HepG2 (cell line): Measurements from ENCODE around the gene TUT4. TPM values are rescaled to one million over a fixed set of nuclear protein-coding genes. Genes with fewer than 3 reads are reported as not detected.

ENCODE experiments used
- FOXC1 ChIP-seq: sonication (generic); formaldehyde crosslinking; IDR thresholded peaks from 2 replicates; pipeline ENCODE4 v1.8.0; 2022; ENCODE audit warnings: mild to moderate bottlenecking, missing genetic modification reagents, borderline replicate concordance
- IRX3 ChIP-seq: sonication (generic); formaldehyde crosslinking; IDR thresholded peaks from 2 replicates; pipeline ENCODE4 v1.8.1; 2023; ENCODE audit warnings: mild to moderate bottlenecking, low read depth, missing genetic modification reagents, borderline replicate concordance
- MAZ ChIP-seq, 2 experiments: sonication (generic) in 1 of 2; formaldehyde crosslinking in 1 of 2; IDR thresholded peaks; 2 replicates each; pipeline versions ENCODE4 v1.5.0 to v1.6.1; 2012 to 2020; ENCODE audit warnings: low read depth in 2 of 2, mild to moderate bottlenecking in 2 of 2, borderline replicate concordance in 1 of 2, improper control_type of control experiment in 1 of 2, low read length in 1 of 2, missing genetic modification reagents in 1 of 2, moderate library complexity in 1 of 2
- MTF1 ChIP-seq: sonication (generic); formaldehyde crosslinking; IDR thresholded peaks from 2 replicates; pipeline ENCODE4 v1.5.0; 2020; ENCODE audit warnings: missing genetic modification reagents
- POLR2G ChIP-seq: fragments of 200-400 bp; formaldehyde crosslinking; IDR thresholded peaks from 2 replicates; pipeline ENCODE4 v1.6.1; 2018; ENCODE audit warnings: mild to moderate bottlenecking, low read depth, low read length, moderate library complexity
- SIN3A ChIP-seq: IDR thresholded peaks from 2 replicates; pipeline ENCODE4 v1.6.1; 2011; ENCODE audit warnings: low read depth, mild to moderate bottlenecking, control low read depth, low read length, borderline replicate concordance
- TCF7L2 ChIP-seq: IDR thresholded peaks from 2 replicates; pipeline ENCODE4 v1.6.1; 2011; ENCODE audit warnings: mild to moderate bottlenecking, low read depth, low read length, moderate library complexity
- YY1 ChIP-seq: IDR thresholded peaks from 2 replicates; pipeline ENCODE4 v1.6.1; 2011; ENCODE audit warnings: low read length, low read depth, moderate library complexity, mild to moderate bottlenecking; ENCODE audit not compliant: insufficient read depth, insufficient replicate concordance
- ZNF567 ChIP-seq: sonication (generic); formaldehyde crosslinking; IDR thresholded peaks from 2 replicates; pipeline ENCODE4 v1.8.1; 2023; ENCODE audit warnings: mild to moderate bottlenecking, missing genetic modification reagents, borderline replicate concordance
- ZNF605 ChIP-seq: sonication (generic); formaldehyde crosslinking; IDR thresholded peaks from 2 replicates; pipeline ENCODE4 v1.8.0; 2022; ENCODE audit warnings: mild to moderate bottlenecking, missing genetic modification reagents
- ZNF768 ChIP-seq: sonication (generic); formaldehyde crosslinking; IDR thresholded peaks from 2 replicates; pipeline ENCODE4 v1.4.0; 2020; ENCODE audit warnings: missing genetic modification reagents
- ZNF792 ChIP-seq: IDR thresholded peaks from 2 replicates; pipeline ENCODE4 v1.6.1; 2016
- ZNF878 ChIP-seq: sonication (generic); formaldehyde crosslinking; IDR thresholded peaks from 2 replicates; pipeline ENCODE4 v1.8.1; 2023; ENCODE audit warnings: mild to moderate bottlenecking, missing genetic modification reagents, moderate library complexity
- ZNF891 ChIP-seq: sonication (generic); formaldehyde crosslinking; IDR thresholded peaks from 2 replicates; pipeline ENCODE4 v1.5.0; 2020; ENCODE audit warnings: mild to moderate bottlenecking, missing genetic modification reagents
- polyA plus RNA-seq, 8 experiments: library from polyadenylated mRNA; depleted of rRNA in 3 of 8; stranded (reverse) in 7 of 8; unstranded in 1 of 8; fragments of >200 nt; fragmentation: Illumina TruSeq in 4 of 8; extraction: Trizol in 4 of 8; gene quantifications; 2 replicates each; pipeline versions ENCODE4 v1.2.1 to v1.2.3, GENCODE V29; 2011 to 2016; ENCODE audit warnings: low read depth in 4 of 8, missing spikeins in 1 of 8, mixed read lengths in 1 of 8; ENCODE audit not compliant: insufficient read depth in 1 of 8
- total RNA-seq, 5 experiments: library from RNA; depleted of rRNA; stranded (reverse); fragments of >200 nt; fragmentation: Illumina TruSeq; extraction: Trizol; gene quantifications; 2 replicates each; pipeline ENCODE4 v1.2.3, GENCODE V29; 2016; ENCODE audit warnings: low read depth in 1 of 5
- TF ChIP-seq, protein P1 (sequence below): sonication (generic); formaldehyde crosslinking; IDR thresholded peaks from 2 replicates; pipeline ENCODE4 v1.4.0; 2020; ENCODE audit warnings: missing genetic modification reagents, borderline replicate concordance
- TF ChIP-seq, protein P2 (sequence below): sonication (generic); formaldehyde crosslinking; IDR thresholded peaks from 2 replicates; pipeline ENCODE4 v1.8.0; 2022; ENCODE audit warnings: mild to moderate bottlenecking, missing genetic modification reagents, moderate library complexity
- TF ChIP-seq, protein P3 (sequence below): sonication (generic); formaldehyde crosslinking; IDR thresholded peaks from 2 replicates; pipeline ENCODE4 v1.4.0; 2020; ENCODE audit warnings: mild to moderate bottlenecking, missing genetic modification reagents
- TF ChIP-seq, protein P4 (sequence below): sonication (generic); formaldehyde crosslinking; IDR thresholded peaks from 2 replicates; pipeline ENCODE4 v1.5.0; 2020; ENCODE audit warnings: missing genetic modification reagents
- TF ChIP-seq, protein P5 (sequence below): sonication (generic); formaldehyde crosslinking; conservative IDR thresholded peaks from 2 replicates; pipeline ENCODE4 v1.8.0; 2022; ENCODE audit warnings: mild to moderate bottlenecking, moderate library complexity, missing genetic modification reagents

The TUT4 gene
- total and polyA plus RNA-seq, 2 of the 13 experiments (the other 11 are each of a cell fraction or from before 2014, with no cell fraction given), result 44.7 to 53.5 TPM

DNA sequence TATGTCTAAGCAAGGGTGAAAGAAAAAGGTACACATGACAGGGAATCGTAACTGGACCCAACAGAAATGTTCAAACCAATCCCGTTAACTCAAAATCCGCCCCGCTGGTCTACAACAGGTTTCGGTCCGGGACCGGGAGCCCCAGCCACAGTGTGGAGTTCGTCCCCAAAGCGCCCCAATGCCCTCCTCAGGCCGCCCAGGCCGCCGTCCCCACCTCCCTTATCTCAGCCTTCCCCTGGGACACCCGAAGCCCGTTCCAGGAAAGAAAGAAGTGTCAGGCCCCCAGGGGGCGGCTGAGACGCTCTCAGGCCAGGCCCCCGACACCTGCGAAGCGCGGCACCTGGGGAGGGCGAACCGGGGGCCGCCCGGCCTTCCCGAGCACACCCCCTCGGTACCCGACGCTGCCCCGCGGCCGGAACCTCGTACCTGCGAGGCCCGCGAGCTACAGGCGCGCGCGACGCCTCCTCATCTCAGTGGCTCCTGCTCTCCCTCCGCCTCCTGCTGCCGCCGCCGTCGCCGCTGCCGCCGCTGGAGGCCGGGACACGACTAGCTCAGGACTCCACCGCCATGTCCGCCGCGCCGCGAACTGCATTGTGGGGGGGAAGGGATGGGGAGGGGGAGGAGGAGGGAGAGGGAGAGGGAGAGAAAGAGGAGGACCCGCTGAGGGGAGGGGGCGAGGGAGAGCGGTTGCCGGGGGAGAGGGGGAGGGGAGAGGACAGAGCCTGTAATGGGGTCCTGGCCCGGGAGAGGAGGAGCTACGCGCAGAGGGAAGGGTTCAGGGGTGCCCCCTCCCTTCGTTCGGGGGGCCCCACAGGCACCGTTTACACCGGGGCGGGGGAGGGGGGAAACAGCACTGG, at the start of gene TUT4 (continued):
- TF ChIP-seq, protein P1, sequence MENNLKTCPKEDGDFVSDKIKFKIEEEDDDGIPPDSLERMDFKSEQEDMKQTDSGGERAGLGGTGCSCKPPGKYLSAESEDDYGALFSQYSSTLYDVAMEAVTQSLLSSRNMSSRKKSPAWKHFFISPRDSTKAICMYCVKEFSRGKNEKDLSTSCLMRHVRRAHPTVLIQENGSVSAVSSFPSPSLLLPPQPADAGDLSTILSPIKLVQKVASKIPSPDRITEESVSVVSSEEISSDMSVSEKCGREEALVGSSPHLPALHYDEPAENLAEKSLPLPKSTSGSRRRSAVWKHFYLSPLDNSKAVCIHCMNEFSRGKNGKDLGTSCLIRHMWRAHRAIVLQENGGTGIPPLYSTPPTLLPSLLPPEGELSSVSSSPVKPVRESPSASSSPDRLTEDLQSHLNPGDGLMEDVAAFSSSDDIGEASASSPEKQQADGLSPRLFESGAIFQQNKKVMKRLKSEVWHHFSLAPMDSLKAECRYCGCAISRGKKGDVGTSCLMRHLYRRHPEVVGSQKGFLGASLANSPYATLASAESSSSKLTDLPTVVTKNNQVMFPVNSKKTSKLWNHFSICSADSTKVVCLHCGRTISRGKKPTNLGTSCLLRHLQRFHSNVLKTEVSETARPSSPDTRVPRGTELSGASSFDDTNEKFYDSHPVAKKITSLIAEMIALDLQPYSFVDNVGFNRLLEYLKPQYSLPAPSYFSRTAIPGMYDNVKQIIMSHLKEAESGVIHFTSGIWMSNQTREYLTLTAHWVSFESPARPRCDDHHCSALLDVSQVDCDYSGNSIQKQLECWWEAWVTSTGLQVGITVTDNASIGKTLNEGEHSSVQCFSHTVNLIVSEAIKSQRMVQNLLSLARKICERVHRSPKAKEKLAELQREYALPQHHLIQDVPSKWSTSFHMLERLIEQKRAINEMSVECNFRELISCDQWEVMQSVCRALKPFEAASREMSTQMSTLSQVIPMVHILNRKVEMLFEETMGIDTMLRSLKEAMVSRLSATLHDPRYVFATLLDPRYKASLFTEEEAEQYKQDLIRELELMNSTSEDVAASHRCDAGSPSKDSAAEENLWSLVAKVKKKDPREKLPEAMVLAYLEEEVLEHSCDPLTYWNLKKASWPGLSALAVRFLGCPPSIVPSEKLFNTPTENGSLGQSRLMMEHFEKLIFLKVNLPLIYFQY (CRISPR knock-in tag), result no peak
- TF ChIP-seq ZNF891 (CRISPR knock-in tag) (peak; percentile 92; the same call in 1 of the 2 replicates), ZNF605 (CRISPR knock-in tag) (peak; percentile 71), YY1 (peak; percentile 88), ZNF768 (CRISPR knock-in tag) (peak; percentile 52), MTF1 (CRISPR knock-in tag) (no peak), TCF7L2 (no peak), ZNF878 (no peak), IRX3 (no peak), ZNF567 (CRISPR knock-in tag) (no peak), SIN3A (peak; percentile 10; the same call in 1 of the 2 replicates), ZNF792 (CRISPR knock-in tag) (no peak), MAZ (IDR thresholded peaks at IDR 0.05; ENCODE audit: borderline replicate concordance, low read depth, low read length) (no peak; the same call in 1 of the 2 replicates), MAZ (CRISPR knock-in tag; IDR thresholded peaks at IDR 0.05; ENCODE audit: low read depth) (peak; percentile 74), FOXC1 (CRISPR knock-in tag) (peak; percentile 66; the same call in 1 of the 2 replicates), POLR2G (peak; percentile 63; the same call in 1 of the 2 replicates)
- TF ChIP-seq, protein P2, sequence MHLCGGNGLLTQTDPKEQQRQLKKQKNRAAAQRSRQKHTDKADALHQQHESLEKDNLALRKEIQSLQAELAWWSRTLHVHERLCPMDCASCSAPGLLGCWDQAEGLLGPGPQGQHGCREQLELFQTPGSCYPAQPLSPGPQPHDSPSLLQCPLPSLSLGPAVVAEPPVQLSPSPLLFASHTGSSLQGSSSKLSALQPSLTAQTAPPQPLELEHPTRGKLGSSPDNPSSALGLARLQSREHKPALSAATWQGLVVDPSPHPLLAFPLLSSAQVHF (CRISPR knock-in tag), result 0 out of 2 replicates have a peak, but pooled peaks have one; percentile 66
- TF ChIP-seq, protein P3, sequence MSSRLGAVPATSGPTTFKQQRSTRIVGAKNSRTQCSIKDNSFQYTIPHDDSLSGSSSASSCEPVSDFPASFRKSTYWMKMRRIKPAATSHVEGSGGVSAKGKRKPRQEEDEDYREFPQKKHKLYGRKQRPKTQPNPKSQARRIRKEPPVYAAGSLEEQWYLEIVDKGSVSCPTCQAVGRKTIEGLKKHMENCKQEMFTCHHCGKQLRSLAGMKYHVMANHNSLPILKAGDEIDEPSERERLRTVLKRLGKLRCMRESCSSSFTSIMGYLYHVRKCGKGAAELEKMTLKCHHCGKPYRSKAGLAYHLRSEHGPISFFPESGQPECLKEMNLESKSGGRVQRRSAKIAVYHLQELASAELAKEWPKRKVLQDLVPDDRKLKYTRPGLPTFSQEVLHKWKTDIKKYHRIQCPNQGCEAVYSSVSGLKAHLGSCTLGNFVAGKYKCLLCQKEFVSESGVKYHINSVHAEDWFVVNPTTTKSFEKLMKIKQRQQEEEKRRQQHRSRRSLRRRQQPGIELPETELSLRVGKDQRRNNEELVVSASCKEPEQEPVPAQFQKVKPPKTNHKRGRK (CRISPR knock-in tag), result no peak
- TF ChIP-seq, protein P4, sequence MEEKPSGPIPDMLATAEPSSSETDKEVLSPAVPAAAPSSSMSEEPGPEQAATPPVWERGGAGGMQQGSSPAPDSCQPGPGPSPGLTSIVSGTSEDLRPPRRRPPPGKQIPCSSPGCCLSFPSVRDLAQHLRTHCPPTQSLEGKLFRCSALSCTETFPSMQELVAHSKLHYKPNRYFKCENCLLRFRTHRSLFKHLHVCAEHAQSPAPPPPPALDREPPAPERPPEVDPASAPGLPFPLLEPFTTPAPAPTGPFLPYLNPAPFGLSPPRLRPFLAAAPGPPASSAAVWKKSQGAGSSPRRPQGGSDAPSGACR (CRISPR knock-in tag), result peak; percentile 87
- TF ChIP-seq, protein P5, sequence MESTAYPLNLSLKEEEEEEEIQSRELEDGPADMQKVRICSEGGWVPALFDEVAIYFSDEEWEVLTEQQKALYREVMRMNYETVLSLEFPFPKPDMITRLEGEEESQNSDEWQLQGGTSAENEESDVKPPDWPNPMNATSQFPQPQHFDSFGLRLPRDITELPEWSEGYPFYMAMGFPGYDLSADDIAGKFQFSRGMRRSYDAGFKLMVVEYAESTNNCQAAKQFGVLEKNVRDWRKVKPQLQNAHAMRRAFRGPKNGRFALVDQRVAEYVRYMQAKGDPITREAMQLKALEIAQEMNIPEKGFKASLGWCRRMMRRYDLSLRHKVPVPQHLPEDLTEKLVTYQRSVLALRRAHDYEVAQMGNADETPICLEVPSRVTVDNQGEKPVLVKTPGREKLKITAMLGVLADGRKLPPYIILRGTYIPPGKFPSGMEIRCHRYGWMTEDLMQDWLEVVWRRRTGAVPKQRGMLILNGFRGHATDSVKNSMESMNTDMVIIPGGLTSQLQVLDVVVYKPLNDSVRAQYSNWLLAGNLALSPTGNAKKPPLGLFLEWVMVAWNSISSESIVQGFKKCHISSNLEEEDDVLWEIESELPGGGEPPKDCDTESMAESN (CRISPR knock-in tag), result 0 out of 2 replicates have a peak, but pooled peaks have one; percentile 69
